Hepatocyte (in vitro differentiated cells): Measurements from ENCODE around the gene KCNK13. TPM values are rescaled to one million over a fixed set of nuclear protein-coding genes. Genes with fewer than 3 reads are reported as not detected.

Experiments
- DNase-seq: peaks from one replicate; pipeline ENCODE4 v3.0.0-alpha.2; 2016; ENCODE audit warnings: low spot score
- H2AFZ ChIP-seq: fragments of 200-600 bp; sonication (generic); 2 replicates; pipeline ENCODE4 v1.6.0; 2016; ENCODE audit warnings: antibody characterized with exemption, mild to moderate bottlenecking
- H3K27ac ChIP-seq: fragments of 200-600 bp; sonication (generic); 2 replicates; pipeline ENCODE4 v1.5.1; 2016; ENCODE audit warnings: mild to moderate bottlenecking
- H3K27me3 ChIP-seq: fragments of 200-600 bp; sonication (generic); 2 replicates; pipeline ENCODE4 v1.6.1; 2016
- H3K36me3 ChIP-seq: fragments of 200-600 bp; sonication (generic); replicated peaks from 2 replicates; pipeline ENCODE4 v1.5.1; 2016; ENCODE audit warnings: low read depth; ENCODE audit not compliant: insufficient read depth
- H3K4me1 ChIP-seq: fragments of 200-600 bp; sonication (generic); 2 replicates; pipeline ENCODE4 v1.5.1; 2016; ENCODE audit warnings: mild to moderate bottlenecking, moderate library complexity; ENCODE audit not compliant: insufficient read depth
- H3K4me2 ChIP-seq: fragments of 200-600 bp; sonication (generic); 2 replicates; pipeline ENCODE4 v1.6.0; 2016
- H3K4me3 ChIP-seq: fragments of 200-600 bp; sonication (generic); 2 replicates; pipeline ENCODE4 v1.5.1; 2016; ENCODE audit warnings: mild to moderate bottlenecking
- H3K79me2 ChIP-seq: fragments of 200-600 bp; sonication (generic); 2 replicates; pipeline ENCODE4 v1.6.0; 2017; ENCODE audit warnings: mild to moderate bottlenecking
- H3K9me2 ChIP-seq: fragments of 200-600 bp; sonication (generic); replicated peaks from 2 replicates; pipeline ENCODE4 v1.6.0; 2017; ENCODE audit warnings: mild to moderate bottlenecking; ENCODE audit not compliant: insufficient read depth
- H3K9me3 ChIP-seq: fragments of 200-600 bp; sonication (generic); 2 replicates; pipeline ENCODE4 v1.5.1; 2016; ENCODE audit warnings: low read depth, mild to moderate bottlenecking
- H4K20me1 ChIP-seq: fragments of 200-600 bp; sonication (generic); 2 replicates; pipeline ENCODE4 v1.6.0; 2016; ENCODE audit warnings: mild to moderate bottlenecking; ENCODE audit not compliant: insufficient read depth, poor library complexity, severe bottlenecking
- EZH2 ChIP-seq: fragments of 200-600 bp; sonication (generic); IDR thresholded peaks from 2 replicates; pipeline ENCODE4 v1.6.1; 2016; ENCODE audit warnings: antibody characterized with exemption, mild to moderate bottlenecking, borderline replicate concordance
- EZH2phosphoT487 ChIP-seq: fragments of 200-600 bp; sonication (generic); IDR thresholded peaks from one replicate; pipeline ENCODE4 v1.6.1; 2018; ENCODE audit warnings: antibody characterized with exemption, mild to moderate bottlenecking, low read depth, moderate library complexity; ENCODE audit not compliant: unreplicated experiment, severe bottlenecking
- WGBS: methylation state at CpG from one replicate; pipeline ENCODE4 v1.1.6; 2016; ENCODE audit warnings: low lambda C conversion rate; ENCODE audit errors: missing lambda C conversion rate; 5-methylcytosine and 5-hydroxymethylcytosine counted together
- polyA plus RNA-seq: library from polyadenylated mRNA; unstranded; fragments of >200 nt; fragmentation: Nextera tagmentation; extraction: Ambion mirVana; gene quantifications from 2 replicates; pipeline ENCODE4 v1.2.1, GENCODE V29; 2016
- total RNA-seq: library from RNA; depleted of rRNA; stranded (reverse); fragments of >200 nt; gene quantifications from 2 replicates; pipeline ENCODE4 v1.2.3, GENCODE V29; 2014
- TF ChIP-seq, protein P1 (sequence below): fragments of 200-600 bp; sonication (generic); IDR thresholded peaks from 2 replicates; pipeline ENCODE4 v1.5.1; 2016; ENCODE audit warnings: antibody characterized with exemption, mild to moderate bottlenecking; ENCODE audit not compliant: poor library complexity

The KCNK13 gene
- total and polyA plus RNA-seq, 2 experiments from 2014 or later = 0.15 to 0.47 TPM

DNA sequence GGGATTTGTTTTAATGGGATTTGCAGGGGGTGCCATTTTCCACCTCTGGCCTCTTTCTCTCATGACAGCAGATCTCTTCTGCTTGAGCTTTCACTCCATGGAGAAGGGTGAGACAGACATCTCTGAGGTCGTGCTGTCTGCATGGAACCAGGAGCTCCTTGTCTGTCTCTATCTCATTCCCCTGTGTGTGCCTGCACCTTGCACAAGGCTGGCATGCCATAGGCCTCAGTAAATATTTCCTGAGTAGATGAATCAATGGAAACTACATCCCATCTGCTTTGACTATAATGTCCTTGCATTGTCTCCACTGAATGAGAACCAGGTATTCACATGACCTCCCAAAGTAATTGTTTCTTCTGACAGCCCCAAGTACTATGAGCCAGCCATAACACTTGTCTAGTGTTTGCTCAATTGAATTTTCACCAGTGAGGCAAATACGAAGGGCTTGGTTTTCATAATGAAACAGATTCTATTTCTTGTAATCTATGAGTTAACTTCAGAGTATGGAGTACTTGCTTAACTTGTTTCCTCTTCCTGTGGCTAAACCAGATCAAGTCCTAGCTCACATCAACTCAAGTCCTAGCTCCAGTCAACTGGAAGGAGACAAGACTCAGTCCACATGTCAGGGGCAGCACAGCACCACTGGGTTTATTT is 32.3 kb downstream of the KCNK13 start:
- Histone ChIP-seq H3K9me2 (no peaks in the 10 kb centered on the region), H3K4me1 (no peaks in the 10 kb centered on the region), H3K36me3 (no peaks in the 10 kb centered on the region), H3K79me2 (no peaks in the 10 kb centered on the region), H3K27me3 (no peaks in the 10 kb centered on the region), H3K4me2 (no peak overlapping the region), H2AFZ (no peak overlapping the region), H3K9me3 (no peaks in the 10 kb centered on the region), H3K27ac (no peak overlapping the region), H4K20me1 (no peaks in the 10 kb centered on the region), H3K4me3 (no peak overlapping the region)
- 78% methylated on average over 2 of the region's 2 CpGs for WGBS
- DNase-seq = no peak
- TF ChIP-seq, protein P1, sequence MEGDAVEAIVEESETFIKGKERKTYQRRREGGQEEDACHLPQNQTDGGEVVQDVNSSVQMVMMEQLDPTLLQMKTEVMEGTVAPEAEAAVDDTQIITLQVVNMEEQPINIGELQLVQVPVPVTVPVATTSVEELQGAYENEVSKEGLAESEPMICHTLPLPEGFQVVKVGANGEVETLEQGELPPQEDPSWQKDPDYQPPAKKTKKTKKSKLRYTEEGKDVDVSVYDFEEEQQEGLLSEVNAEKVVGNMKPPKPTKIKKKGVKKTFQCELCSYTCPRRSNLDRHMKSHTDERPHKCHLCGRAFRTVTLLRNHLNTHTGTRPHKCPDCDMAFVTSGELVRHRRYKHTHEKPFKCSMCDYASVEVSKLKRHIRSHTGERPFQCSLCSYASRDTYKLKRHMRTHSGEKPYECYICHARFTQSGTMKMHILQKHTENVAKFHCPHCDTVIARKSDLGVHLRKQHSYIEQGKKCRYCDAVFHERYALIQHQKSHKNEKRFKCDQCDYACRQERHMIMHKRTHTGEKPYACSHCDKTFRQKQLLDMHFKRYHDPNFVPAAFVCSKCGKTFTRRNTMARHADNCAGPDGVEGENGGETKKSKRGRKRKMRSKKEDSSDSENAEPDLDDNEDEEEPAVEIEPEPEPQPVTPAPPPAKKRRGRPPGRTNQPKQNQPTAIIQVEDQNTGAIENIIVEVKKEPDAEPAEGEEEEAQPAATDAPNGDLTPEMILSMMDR = no peak
- TF ChIP-seq EZH2phosphoT487 (no peak), EZH2 (no peak)

DNA sequence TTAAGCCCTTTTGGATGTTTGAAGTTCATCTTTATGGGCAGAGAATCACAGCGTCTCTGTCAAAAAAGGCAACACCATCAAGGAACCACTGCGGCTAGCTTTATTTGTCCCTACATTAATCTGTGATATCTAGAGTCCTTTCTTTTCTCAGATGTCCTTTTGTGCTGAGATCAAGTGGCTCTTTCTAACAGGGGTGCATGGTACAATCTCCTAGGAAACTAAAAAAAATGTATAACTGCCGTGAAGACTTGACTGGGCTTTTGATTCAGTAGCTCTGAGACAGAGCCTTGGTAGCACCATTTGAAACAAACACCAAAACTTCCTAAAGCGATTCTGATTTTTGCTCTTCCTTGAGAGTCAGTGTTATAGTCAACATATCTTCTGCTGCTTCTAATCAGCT is 33.3 kb downstream of the KCNK13 start:
- no peak for TF ChIP-seq EZH2phosphoT487
- TF ChIP-seq, protein P1 = no peak
- TF ChIP-seq EZH2 = no peak
- no peaks in the 10 kb centered on the region for H3K27me3 ChIP-seq

DNA sequence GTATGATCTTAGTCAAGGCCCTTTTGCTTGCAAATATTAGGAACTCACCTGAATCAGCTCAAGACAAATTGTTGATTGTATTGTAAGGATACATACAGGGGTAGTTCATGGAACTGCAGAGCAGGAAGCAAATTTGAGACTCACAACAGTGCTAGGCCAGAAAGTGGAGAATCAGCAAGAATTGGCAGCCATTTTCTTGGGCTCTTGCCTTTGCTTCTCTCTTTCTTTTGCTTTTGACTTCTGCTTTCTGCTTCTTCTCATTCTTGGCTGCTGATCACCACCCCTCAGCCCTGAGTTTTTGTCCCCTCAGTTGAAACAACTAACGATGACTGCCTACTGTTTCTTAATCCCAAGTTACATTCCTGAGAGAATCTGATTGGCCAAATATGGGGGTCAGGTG is 34.8 kb downstream of the KCNK13 start:
- WGBS = 50% methylated on average over 1 of the region's 1 CpG
- Histone ChIP-seq H3K9me2 (no peaks in the 10 kb centered on the region), H3K4me1 (no peaks in the 10 kb centered on the region), H3K9me3 (no peaks in the 10 kb centered on the region), H2AFZ (no peak overlapping the region), H4K20me1 (no peaks in the 10 kb centered on the region), H3K27me3 (no peaks in the 10 kb centered on the region), H3K36me3 (no peaks in the 10 kb centered on the region), H3K27ac (no peak overlapping the region), H3K4me2 (no peak overlapping the region), H3K4me3 (no peak overlapping the region), H3K79me2 (no peaks in the 10 kb centered on the region)
- DNase-seq = no peak
- TF ChIP-seq EZH2 = no peak

More for the DNA sequence above, 33.3 kb downstream of the KCNK13 start:
- Histone ChIP-seq H3K79me2 (no peaks in the 10 kb centered on the region), H3K27ac (no peak overlapping the region), H3K9me2 (no peaks in the 10 kb centered on the region), H3K4me3 (no peak overlapping the region), H3K4me2 (no peak overlapping the region), H4K20me1 (no peaks in the 10 kb centered on the region), H3K9me3 (no peaks in the 10 kb centered on the region), H3K36me3 (no peaks in the 10 kb centered on the region), H2AFZ (no peak overlapping the region), H3K4me1 (no peaks in the 10 kb centered on the region)
- WGBS = 90% methylated on average over 4 of the region's 4 CpGs
- DNase-seq = no peak

DNA sequence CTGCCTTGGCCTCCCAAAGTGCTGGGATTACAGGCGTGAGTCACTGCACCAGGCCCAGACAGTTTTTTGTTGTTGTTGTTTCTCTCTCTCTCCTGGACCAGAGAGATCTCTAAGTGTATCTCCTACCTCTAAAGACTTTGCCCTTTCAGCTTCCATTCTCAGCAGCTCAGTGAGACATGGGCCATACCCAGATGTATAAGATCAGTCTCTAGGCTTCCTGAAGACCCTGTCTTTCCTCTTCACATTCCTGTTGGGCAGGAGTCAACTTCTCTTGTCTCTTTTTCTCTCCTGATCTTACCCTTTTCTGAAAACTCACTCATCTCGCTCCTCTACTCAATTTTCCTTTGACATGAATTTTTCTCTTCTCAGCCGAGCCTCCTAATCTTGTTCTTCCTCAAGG is 42.0 kb downstream of the KCNK13 start:
- Histone ChIP-seq H3K4me2 (no peak overlapping the region), H3K27ac (no peak overlapping the region), H2AFZ (no peak overlapping the region), H3K4me1 (no peaks in the 10 kb centered on the region), H3K79me2 (no peaks in the 10 kb centered on the region), H3K36me3 (no peaks in the 10 kb centered on the region), H3K9me2 (no peaks in the 10 kb centered on the region), H3K9me3 (no peaks in the 10 kb centered on the region), H4K20me1 (no peaks in the 10 kb centered on the region), H3K4me3 (no peak overlapping the region), H3K27me3 (no peaks in the 10 kb centered on the region)
- TF ChIP-seq EZH2phosphoT487 (no peak), EZH2 (no peak)
- TF ChIP-seq, protein P1 = no peak
- no peak for DNase-seq
- 77% methylated on average over 3 of the region's 3 CpGs for WGBS
